Naive thymus-derived CD4-positive, alpha-beta T cell (primary cell): ENCODE data around the gene PITX3. TPM values are rescaled to one million over a fixed set of nuclear protein-coding genes. Genes with fewer than 3 reads are reported as not detected.

Experiments
- ATAC-seq: fragments of 150-1000 bp; cut with Tn5 transposase; 2 replicates; pipeline ENCODE4 v1.10.0; 2021; ENCODE audit warnings: mild to moderate bottlenecking, moderate library complexity
- CTCF ChIA-PET: fragments of 350-600 bp; sonication (Branson Sonifier 250); formaldehyde crosslinking; loops from one replicate; lab custom pipeline; 2021; ENCODE audit warnings: antibody characterized with exemption; lab: Charles Lee
- POLR2A ChIA-PET: fragments of 350-600 bp; sonication (Branson Sonifier 250); formaldehyde crosslinking; loops from one replicate; lab custom pipeline; 2021; ENCODE audit warnings: antibody characterized with exemption, inconsistent platforms; lab: Charles Lee
- DNase-seq, 9 donors: peaks; one replicate each; pipeline versions ENCODE4 v3.0.0 to v3.0.0-alpha.2; 2020 to 2022; ENCODE audit warnings: mixed read lengths in 1 of 9
- H3K27ac ChIP-seq: one replicate; pipeline ENCODE4 v1.7.0; 2013; ENCODE audit warnings: mild to moderate bottlenecking, low read depth, low read length, moderate library complexity
- H3K27me3 ChIP-seq, 2 donors: one replicate each; pipeline ENCODE4 v1.7.0; 2013; ENCODE audit warnings: low read length in 2 of 2, mild to moderate bottlenecking in 2 of 2, moderate library complexity in 2 of 2; ENCODE audit not compliant: control insufficient read depth in 2 of 2, insufficient read depth in 2 of 2
- H3K36me3 ChIP-seq, 3 experiments: 1 replicate in 2 of 3; 2 replicates in 1 of 3; pipeline ENCODE4 v1.7.0; 2013; ENCODE audit warnings: low read length in 3 of 3, mild to moderate bottlenecking in 3 of 3, moderate library complexity in 1 of 3; ENCODE audit not compliant: insufficient read depth in 3 of 3, control insufficient read depth in 2 of 3
- H3K4me1 ChIP-seq, 2 donors: one replicate each; pipeline ENCODE4 v1.7.0; 2013; ENCODE audit warnings: low read length in 2 of 2, mild to moderate bottlenecking in 2 of 2, moderate library complexity in 1 of 2; ENCODE audit not compliant: control insufficient read depth in 2 of 2, insufficient read depth in 2 of 2
- H3K4me3 ChIP-seq: 2 replicates; pipeline ENCODE4 v1.7.0; 2013; ENCODE audit warnings: mild to moderate bottlenecking, low read length
- H3K9me3 ChIP-seq, 3 experiments: 1 replicate in 2 of 3; 2 replicates in 1 of 3; pipeline ENCODE4 v1.7.0; 2013; ENCODE audit warnings: low read length in 3 of 3; ENCODE audit not compliant: control insufficient read depth in 2 of 3
- H3K27ac Mint-ChIP-seq, 9 donors: one replicate each; pipeline ENCODE4 v1.8.0; 2020 to 2022; ENCODE audit warnings: mixed read lengths in 9 of 9, mild to moderate bottlenecking in 8 of 9, moderate library complexity in 5 of 9, inconsistent platforms in 2 of 9
- H3K27me3 Mint-ChIP-seq, 5 donors: one replicate each; pipeline ENCODE4 v1.8.0; 2021 to 2022; ENCODE audit warnings: mixed read lengths in 5 of 5, mild to moderate bottlenecking in 1 of 5
- H3K36me3 Mint-ChIP-seq, 5 donors: one replicate each; pipeline ENCODE4 v1.8.0; 2020 to 2022; ENCODE audit warnings: mixed read lengths in 5 of 5, mild to moderate bottlenecking in 3 of 5, inconsistent platforms in 1 of 5
- H3K4me1 Mint-ChIP-seq, 7 donors: one replicate each; pipeline ENCODE4 v1.8.0; 2020 to 2022; ENCODE audit warnings: mixed read lengths in 7 of 7, mild to moderate bottlenecking in 3 of 7, inconsistent platforms in 1 of 7
- H3K4me3 Mint-ChIP-seq, 10 donors: one replicate each; pipeline ENCODE4 v1.8.0; 2020 to 2022; ENCODE audit warnings: mild to moderate bottlenecking in 10 of 10, mixed read lengths in 10 of 10, moderate library complexity in 6 of 10, inconsistent platforms in 2 of 10
- H3K9me3 Mint-ChIP-seq, 11 donors: one replicate each; pipeline ENCODE4 v1.8.0; 2020 to 2022; ENCODE audit warnings: mixed read lengths in 11 of 11, mild to moderate bottlenecking in 4 of 11, inconsistent platforms in 1 of 11, moderate library complexity in 1 of 11
- intact Hi-C, 2 donors: fragments of 100-400 bp; cut with micrococcal nuclease; formaldehyde crosslinking; loops; one replicate each; pipeline ENCODE4 v1.15.1; 2023
- polyA plus RNA-seq, 2 donors: library from polyadenylated mRNA; unstranded; fragments of 300-500 nt; fragmentation: Illumina TruSeq; gene quantifications; one replicate each; pipeline ENCODE4 v1.2.3, GENCODE V29; 2021
- total RNA-seq, 6 experiments: library from RNA in 5 of 6; stranded (reverse) in 5 of 6; gene quantifications; 1 replicate in 5 of 6; 2 replicates in 1 of 6; pipeline ENCODE4 v1.2.3 and lab custom pipeline; 2021 to 2026

Gene PITX3
- total and polyA plus RNA-seq, 7 experiments from 2014 or later: not detected

DNA sequence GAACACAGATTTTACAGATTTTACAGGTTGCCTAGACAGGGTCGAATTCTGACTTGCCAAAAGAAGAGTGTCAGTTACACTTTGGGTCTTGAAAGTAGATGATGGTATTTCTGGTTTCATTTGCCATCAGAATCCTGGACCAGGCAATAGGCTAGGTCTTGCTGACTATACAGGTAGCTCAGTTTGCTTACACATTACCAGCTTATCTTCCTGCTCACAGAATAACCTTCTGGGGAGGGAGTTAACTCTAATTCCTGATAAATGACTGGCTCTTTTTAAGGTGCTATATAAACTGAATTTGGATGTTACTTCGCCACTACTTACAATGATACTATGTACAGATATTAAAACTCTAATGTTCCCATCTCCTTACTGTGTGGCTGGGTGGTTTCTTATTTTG is 43.8 kb upstream of the PITX3 start:
- H3K36me3 ChIP-seq: no peaks in the 10 kb centered on the region
- no peak overlapping the region for H3K4me3 ChIP-seq
- DNase-seq (no peak), ATAC-seq (no peak)
- ChIA-PET CTCF (no interaction called here), POLR2A (interaction anchor here (1.2 kb wide), 1 partner anchor 23 kb away, joined by 3 read pairs; no protein-coding TSS in a partner anchor)
- H3K9me3 Mint-ChIP-seq: no peaks in the 10 kb centered on the region
- H3K27ac Mint-ChIP-seq: no peak overlapping the region
- H3K4me3 Mint-ChIP-seq: peak overlapping the region in 1 of 10 donors; percentile 10
- intact Hi-C loops: no loop called here
- peaks cover 30 to 76% (median 60%) of the 10 kb centered on the region in 7 donors for H3K4me1 Mint-ChIP-seq
- H3K9me3 ChIP-seq: no peaks in the 10 kb centered on the region
- H3K4me1 ChIP-seq: peaks cover 5 to 31% of the 10 kb centered on the region in 2 donors
- no peaks in the 10 kb centered on the region for H3K27me3 ChIP-seq
- H3K27me3 Mint-ChIP-seq: no peaks in the 10 kb centered on the region
- no peak overlapping the region for H3K27ac ChIP-seq
- H3K36me3 Mint-ChIP-seq: peaks cover 0 to 20% (median 4%) of the 10 kb centered on the region in 5 donors

DNA sequence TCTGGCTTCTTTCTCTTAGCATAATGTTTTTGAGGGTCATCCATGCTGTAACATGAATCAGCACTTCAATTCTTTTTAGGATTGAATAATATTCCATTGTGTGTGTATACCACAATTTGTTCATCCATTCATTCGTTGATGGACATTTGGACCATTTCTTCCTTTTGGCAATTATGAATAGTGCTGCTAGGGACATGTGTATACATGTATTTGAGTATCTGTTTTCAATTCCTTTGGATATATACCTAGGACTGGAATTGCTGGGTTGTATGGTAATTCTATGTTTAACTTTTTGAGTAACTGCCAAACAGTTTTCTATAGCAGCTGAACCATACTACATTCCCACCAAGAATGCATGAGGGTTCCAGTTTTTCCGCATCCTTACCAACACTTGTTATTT is 43.2 kb upstream of the PITX3 start:
- DNase-seq: no peak
- Mint-ChIP-seq H3K27me3 (no peaks in the 10 kb centered on the region), H3K36me3 (peaks cover 0 to 20% (median 5%) of the 10 kb centered on the region in 5 donors), H3K4me3 (peak overlapping the region in 4 of 10 donors; percentile 2 to 77 (median 28)), H3K27ac (peak overlapping the region in 2 of 9 donors; percentile 14 to 79), H3K4me1 (peaks cover 34 to 82% (median 66%) of the 10 kb centered on the region in 7 donors), H3K9me3 (no peaks in the 10 kb centered on the region)
- H3K27me3 ChIP-seq: no peaks in the 10 kb centered on the region
- no peak overlapping the region for H3K27ac ChIP-seq
- intact Hi-C loops: no loop called here
- ChIA-PET CTCF (no interaction called here), POLR2A (interaction anchor here (1.2 kb wide), 1 partner anchor 22 kb away, joined by 3 read pairs; no protein-coding TSS in a partner anchor)
- H3K36me3 ChIP-seq: no peaks in the 10 kb centered on the region
- H3K4me3 ChIP-seq: no peak overlapping the region
- H3K9me3 ChIP-seq: no peaks in the 10 kb centered on the region
- no peak for ATAC-seq
- H3K4me1 ChIP-seq: peaks cover 5 to 37% of the 10 kb centered on the region in 2 donors

DNA sequence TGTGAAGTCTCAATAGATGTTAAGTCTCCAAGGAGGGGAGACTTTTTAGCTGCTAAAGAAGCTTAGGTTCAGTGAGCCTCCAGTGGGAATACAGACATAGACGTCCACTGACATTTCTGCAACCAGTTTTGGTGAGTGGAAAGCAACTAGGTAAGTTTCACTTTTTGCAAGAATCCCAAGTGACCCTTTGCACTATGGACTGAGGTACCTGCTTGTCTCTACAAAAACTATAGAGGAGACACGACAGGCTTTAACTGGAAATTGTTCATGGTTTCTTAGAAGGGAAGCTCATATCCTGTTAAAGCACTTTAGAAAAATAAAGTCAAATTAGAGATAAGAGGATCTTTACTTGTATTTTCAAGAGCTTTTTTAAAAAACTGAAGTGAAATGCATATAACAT is 42.6 kb upstream of the PITX3 start:
- DNase-seq (no peak), ATAC-seq (no peak)
- no peaks in the 10 kb centered on the region for H3K9me3 ChIP-seq
- no peak overlapping the region for H3K4me3 ChIP-seq
- H3K9me3 Mint-ChIP-seq: no peaks in the 10 kb centered on the region
- CTCF ChIA-PET: interaction anchor here (1.0 kb wide), 1 partner anchor 14 kb away, joined by 4 read pairs; no protein-coding TSS in a partner anchor
- no peaks in the 10 kb centered on the region for H3K27me3 ChIP-seq
- no peaks in the 10 kb centered on the region for H3K27me3 Mint-ChIP-seq
- peak overlapping the region in 6 of 10 donors; percentile 1 to 77 (median 32) for H3K4me3 Mint-ChIP-seq
- H3K36me3 ChIP-seq: no peaks in the 10 kb centered on the region
- H3K27ac Mint-ChIP-seq: peak overlapping the region in 7 of 9 donors; percentile 3 to 79 (median 52)
- H3K36me3 Mint-ChIP-seq: peaks cover 0 to 20% (median 7%) of the 10 kb centered on the region in 5 donors
- H3K4me1 Mint-ChIP-seq: peaks cover 31 to 84% (median 66%) of the 10 kb centered on the region in 7 donors
- intact Hi-C loops: no loop called here
- peaks cover 5 to 37% of the 10 kb centered on the region in 2 donors for H3K4me1 ChIP-seq
- no peak overlapping the region for H3K27ac ChIP-seq
- POLR2A ChIA-PET: interaction anchor here (1.2 kb wide), 1 partner anchor 21 kb away, joined by 3 read pairs; no protein-coding TSS in a partner anchor

DNA sequence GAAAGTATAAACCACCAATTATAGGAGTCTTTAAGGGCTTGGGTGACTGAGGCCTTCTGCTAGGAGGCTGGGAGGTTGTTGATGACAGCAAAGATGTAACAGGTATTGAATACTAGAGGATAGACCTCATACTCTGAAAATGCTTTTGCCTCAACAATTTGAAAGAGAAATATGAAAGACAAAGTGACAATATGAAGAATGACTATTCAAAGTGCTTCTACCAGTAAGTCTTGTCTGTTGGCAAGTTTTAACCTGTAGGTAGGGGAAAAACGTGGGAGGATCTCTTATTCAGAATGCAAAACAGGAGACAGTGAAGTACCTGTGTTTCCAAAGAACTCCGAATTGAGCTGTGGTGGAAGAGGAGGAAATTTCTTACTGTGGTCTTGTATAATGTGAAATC is 42.2 kb upstream of the PITX3 start:
- intact Hi-C loops: no loop called here
- H3K36me3 ChIP-seq: no peaks in the 10 kb centered on the region
- ChIA-PET CTCF (interaction anchor here (1.0 kb wide), 1 partner anchor 15 kb away, joined by 4 read pairs; no protein-coding TSS in a partner anchor), POLR2A (no interaction called here)
- H3K4me1 Mint-ChIP-seq: peaks cover 34 to 87% (median 69%) of the 10 kb centered on the region in 7 donors
- no peak for ATAC-seq
- H3K27ac ChIP-seq: no peak overlapping the region
- H3K4me3 ChIP-seq: no peak overlapping the region
- H3K36me3 Mint-ChIP-seq: peaks cover 0 to 20% (median 7%) of the 10 kb centered on the region in 5 donors
- H3K27ac Mint-ChIP-seq: peak overlapping the region in 7 of 9 donors; percentile 13 to 79 (median 52)
- H3K27me3 ChIP-seq: no peaks in the 10 kb centered on the region
- peaks cover 5 to 37% of the 10 kb centered on the region in 2 donors for H3K4me1 ChIP-seq
- H3K4me3 Mint-ChIP-seq: peak overlapping the region in 7 of 10 donors; percentile 1 to 77 (median 27)
- no peaks in the 10 kb centered on the region for H3K27me3 Mint-ChIP-seq
- no peaks in the 10 kb centered on the region for H3K9me3 Mint-ChIP-seq
- no peak for DNase-seq
- no peaks in the 10 kb centered on the region for H3K9me3 ChIP-seq

DNA sequence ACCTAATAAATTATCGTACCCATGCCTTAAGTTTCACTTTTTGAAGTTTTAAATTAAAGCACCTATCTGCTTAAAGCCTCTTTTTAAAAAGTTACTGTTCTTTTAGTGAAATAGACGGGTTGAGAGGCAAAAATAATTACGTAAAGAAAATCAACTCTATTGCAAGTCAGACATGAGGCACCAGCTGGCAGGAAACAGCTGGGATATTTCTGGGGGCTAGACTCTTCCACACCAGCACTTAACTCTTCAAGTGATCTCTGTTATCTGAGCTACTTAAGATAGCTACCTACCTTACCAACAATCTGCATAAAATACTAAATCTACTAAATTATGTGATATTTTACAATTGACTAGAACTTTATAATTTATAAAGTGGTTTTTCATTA is 39.8 kb upstream of the PITX3 start:
- DNase-seq (no peak), ATAC-seq (no peak)
- Mint-ChIP-seq H3K36me3 (peaks cover 0 to 11% (median 2%) of the 10 kb centered on the region in 5 donors), H3K9me3 (no peaks in the 10 kb centered on the region), H3K27ac (peak overlapping the region in 4 of 9 donors; percentile 33 to 80 (median 53)), H3K4me3 (peak overlapping the region in 6 of 10 donors; percentile 17 to 73 (median 38)), H3K27me3 (no peaks in the 10 kb centered on the region), H3K4me1 (peaks cover 32 to 77% (median 66%) of the 10 kb centered on the region in 7 donors)
- no peaks in the 10 kb centered on the region for H3K27me3 ChIP-seq
- H3K27ac ChIP-seq: peak overlapping the region; percentile 3
- H3K36me3 ChIP-seq: peaks cover 0 to 5% (median 0%) of the 10 kb centered on the region in 3 experiments
- CTCF ChIA-PET: no interaction called here
- intact Hi-C loops: no loop called here
- H3K9me3 ChIP-seq: no peaks in the 10 kb centered on the region
- POLR2A ChIA-PET: no interaction called here
- peaks cover 5 to 37% of the 10 kb centered on the region in 2 donors for H3K4me1 ChIP-seq
- H3K4me3 ChIP-seq: no peak overlapping the region

DNA sequence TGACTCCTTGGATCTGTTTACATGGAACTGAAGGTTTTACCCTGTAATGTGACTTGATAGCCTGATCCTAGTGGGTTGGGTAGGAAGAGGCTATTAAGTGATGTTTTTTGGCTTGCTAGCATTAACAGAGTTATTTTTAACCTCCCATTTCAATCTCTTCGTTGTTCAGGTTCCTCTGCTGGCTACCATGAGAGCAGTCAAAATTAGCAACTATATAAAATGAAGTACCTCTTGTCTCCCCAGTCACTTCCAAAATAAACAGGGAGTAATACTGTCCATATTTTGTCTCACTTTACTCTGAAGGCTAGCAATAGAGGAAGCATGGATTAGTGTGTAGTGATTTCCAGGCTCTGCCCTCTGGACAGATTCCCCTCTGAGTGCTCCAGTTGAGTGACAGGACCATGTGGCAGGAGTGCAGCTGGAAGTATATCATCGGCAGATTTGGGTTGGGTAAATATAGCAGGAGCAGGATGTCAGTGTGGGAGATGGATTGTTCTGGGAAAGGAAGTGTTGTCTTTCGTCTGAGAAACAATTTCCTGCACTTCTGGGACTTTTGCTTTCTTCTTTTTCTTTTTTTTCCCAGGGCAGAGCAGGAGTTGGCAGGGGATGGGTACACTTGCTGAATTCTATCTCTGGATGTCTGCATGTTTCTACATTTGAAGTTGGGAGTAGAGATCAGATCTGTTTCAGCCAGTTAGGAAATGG is 39.2 kb upstream of the PITX3 start:
- DNase-seq (no peak), ATAC-seq (no peak)
- ChIA-PET CTCF (interaction anchor here (0.7 kb wide), 1 partner anchor 32 kb away, joined by 4 read pairs; no protein-coding TSS in a partner anchor), POLR2A (interaction anchor here (0.7 kb wide), 1 partner anchor 46 kb away, joined by 3 read pairs; no protein-coding TSS in a partner anchor)
- intact Hi-C loops: no loop called here
- Mint-ChIP-seq H3K27ac (peak overlapping the region in 7 of 9 donors; percentile 19 to 80 (median 62)), H3K9me3 (no peaks in the 10 kb centered on the region), H3K36me3 (peaks cover 0 to 10% (median 2%) of the 10 kb centered on the region in 5 donors), H3K4me3 (peak overlapping the region in 8 of 10 donors; percentile 17 to 82 (median 47)), H3K27me3 (no peaks in the 10 kb centered on the region), H3K4me1 (peaks cover 32 to 71% (median 61%) of the 10 kb centered on the region in 7 donors)
- no peaks in the 10 kb centered on the region for H3K9me3 ChIP-seq
- peaks cover 5 to 37% of the 10 kb centered on the region in 2 donors for H3K4me1 ChIP-seq
- no peaks in the 10 kb centered on the region for H3K27me3 ChIP-seq
- H3K27ac ChIP-seq: peak overlapping the region; percentile 3
- peaks cover 0 to 5% (median 0%) of the 10 kb centered on the region in 3 experiments for H3K36me3 ChIP-seq
- no peak overlapping the region for H3K4me3 ChIP-seq
